CD4-positive, alpha-beta memory T cell (primary cell): Measurements from ENCODE around the gene COPE. TPM values are rescaled to one million over a fixed set of nuclear protein-coding genes. Genes with fewer than 3 reads are reported as not detected.

ENCODE experiments used
- CTCF ChIA-PET: fragments of 350-600 bp; sonication (Branson Sonifier 250); formaldehyde crosslinking; loops from one replicate; lab custom pipeline; 2021; ENCODE audit warnings: inconsistent platforms; ENCODE audit not compliant: partially characterized antibody; lab: Charles Lee
- POLR2A ChIA-PET: fragments of 350-600 bp; sonication (Branson Sonifier 250); formaldehyde crosslinking; loops from one replicate; lab custom pipeline; 2021; ENCODE audit not compliant: partially characterized antibody; lab: Charles Lee
- DNase-seq, 5 donors: peaks; one replicate each; pipeline versions ENCODE4 v3.0.0 to v3.0.0-alpha.2; 2020 to 2022; ENCODE audit warnings: mixed read lengths in 1 of 5
- H3K27ac ChIP-seq: one replicate; pipeline ENCODE4 v1.7.0; 2013; ENCODE audit warnings: low read depth, low read length
- H3K27me3 ChIP-seq: 2 replicates; pipeline ENCODE4 v1.7.0; 2013; ENCODE audit warnings: mild to moderate bottlenecking, low read length, moderate library complexity; ENCODE audit not compliant: insufficient read depth
- H3K36me3 ChIP-seq: 2 replicates; pipeline ENCODE4 v1.7.0; 2013; ENCODE audit warnings: mild to moderate bottlenecking, low read length, moderate library complexity; ENCODE audit not compliant: insufficient read depth
- H3K4me1 ChIP-seq: 2 replicates; pipeline ENCODE4 v1.7.0; 2013; ENCODE audit warnings: mild to moderate bottlenecking, low read length, moderate library complexity; ENCODE audit not compliant: insufficient read depth
- H3K4me3 ChIP-seq, 2 donors: one replicate each; pipeline ENCODE4 v1.7.0; 2013; ENCODE audit warnings: low read length in 2 of 2, mild to moderate bottlenecking in 1 of 2
- H3K9me3 ChIP-seq, 2 donors: one replicate each; pipeline ENCODE4 v1.7.0; 2013; ENCODE audit warnings: low read length in 2 of 2, control low read depth in 1 of 2; ENCODE audit not compliant: control insufficient read depth in 1 of 2
- H3K27ac Mint-ChIP-seq, 7 donors: one replicate each; pipeline ENCODE4 v1.8.0; 2020 to 2021; ENCODE audit warnings: mixed read lengths in 7 of 7, mild to moderate bottlenecking in 6 of 7, inconsistent platforms in 3 of 7, moderate library complexity in 3 of 7
- H3K27me3 Mint-ChIP-seq, 2 donors: one replicate each; pipeline ENCODE4 v1.8.0; 2020 to 2021; ENCODE audit warnings: mixed read lengths in 2 of 2
- H3K36me3 Mint-ChIP-seq, 2 donors: one replicate each; pipeline ENCODE4 v1.8.0; 2020 to 2021; ENCODE audit warnings: mixed read lengths in 2 of 2, inconsistent platforms in 1 of 2, mild to moderate bottlenecking in 1 of 2
- H3K4me1 Mint-ChIP-seq, 4 donors: one replicate each; pipeline ENCODE4 v1.8.0; 2020 to 2021; ENCODE audit warnings: mixed read lengths in 4 of 4, mild to moderate bottlenecking in 1 of 4
- H3K4me3 Mint-ChIP-seq, 8 donors: one replicate each; pipeline ENCODE4 v1.8.0; 2020 to 2021; ENCODE audit warnings: mixed read lengths in 8 of 8, mild to moderate bottlenecking in 7 of 8, moderate library complexity in 6 of 8, inconsistent platforms in 3 of 8
- H3K9me3 Mint-ChIP-seq, 8 donors: one replicate each; pipeline ENCODE4 v1.8.0; 2020 to 2021; ENCODE audit warnings: mixed read lengths in 8 of 8, mild to moderate bottlenecking in 5 of 8, inconsistent platforms in 3 of 8, moderate library complexity in 1 of 8
- intact Hi-C: fragments of 100-400 bp; cut with micrococcal nuclease; formaldehyde crosslinking; loops from one replicate; pipeline ENCODE4 v1.15.1; 2023
- polyA plus RNA-seq, 2 donors: library from polyadenylated mRNA; unstranded; fragments of 300-500 nt; fragmentation: Illumina TruSeq; gene quantifications; one replicate each; pipeline ENCODE4 v1.2.3, GENCODE V29; 2021
- total RNA-seq, 2 experiments: library from RNA; stranded (reverse); gene quantifications; one replicate each; pipeline ENCODE4 v1.2.3, GENCODE V29; 2021

COPE gene
- total and polyA plus RNA-seq, 4 experiments from 2014 or later = 165 to 276 (median 221) TPM

GRCh38 chr19:18889949-18890745 is 29.0 kb downstream of the COPE start:
- intact Hi-C loops = no loop called here
- peaks cover 0 to 3% (median 0%) of the 10 kb centered on the region in 8 donors for H3K9me3 Mint-ChIP-seq
- POLR2A ChIA-PET = no interaction called here
- no peak overlapping the region for H3K4me3 Mint-ChIP-seq
- no peaks in the 10 kb centered on the region for H3K36me3 ChIP-seq
- H3K27ac ChIP-seq = no peak overlapping the region
- peak in 1 of 5 donors; percentile 32 for DNase-seq
- no peaks in the 10 kb centered on the region for H3K4me1 Mint-ChIP-seq
- H3K27ac Mint-ChIP-seq = peak overlapping the region in 1 of 7 donors; percentile 3
- H3K27me3 ChIP-seq = no peaks in the 10 kb centered on the region
- CTCF ChIA-PET = interaction anchor here (1.0 kb wide), 1 partner anchor 23 kb away, joined by 3 read pairs; no protein-coding TSS in a partner anchor
- no peak overlapping the region for H3K4me3 ChIP-seq
- no peaks in the 10 kb centered on the region for H3K4me1 ChIP-seq
- peaks cover 7 to 10% of the 10 kb centered on the region in 2 donors for H3K27me3 Mint-ChIP-seq
- no peaks in the 10 kb centered on the region for H3K36me3 Mint-ChIP-seq
- no peaks in the 10 kb centered on the region for H3K9me3 ChIP-seq

- Mint-ChIP-seq H3K4me3 (no peak overlapping the region), H3K4me1 (no peaks in the 10 kb centered on the region), H3K36me3 (no peaks in the 10 kb centered on the region), H3K27me3 (peaks cover 5% of the 10 kb centered on the region in 2 donors), H3K9me3 (peaks cover 0 to 3% (median 0%) of the 10 kb centered on the region in 8 donors), H3K27ac (peak overlapping the region in 2 of 7 donors; percentile 15 to 17)
- no peak overlapping the region for H3K27ac ChIP-seq
- H3K4me3 ChIP-seq = no peak overlapping the region
- H3K36me3 ChIP-seq = no peaks in the 10 kb centered on the region
- DNase-seq = no peak
- ChIA-PET POLR2A (no interaction called here), CTCF (no interaction called here)
- no peaks in the 10 kb centered on the region for H3K27me3 ChIP-seq
- H3K4me1 ChIP-seq = no peaks in the 10 kb centered on the region
- intact Hi-C loops = no loop called here
- H3K9me3 ChIP-seq = no peaks in the 10 kb centered on the region
Measured at GRCh38 chr19:18886972-18887371, 32.2 kb downstream of the COPE start.

- H3K4me3 ChIP-seq = no peak overlapping the region
- peaks cover 3 to 5% of the 10 kb centered on the region in 2 donors for H3K27me3 Mint-ChIP-seq
- peak in 1 of 5 donors; percentile 21 for DNase-seq
- POLR2A ChIA-PET = no interaction called here
- intact Hi-C loops = no loop called here
- H3K4me3 Mint-ChIP-seq = no peak overlapping the region
- H3K9me3 ChIP-seq = no peaks in the 10 kb centered on the region
- no peaks in the 10 kb centered on the region for H3K4me1 ChIP-seq
- H3K36me3 ChIP-seq = no peaks in the 10 kb centered on the region
- no peaks in the 10 kb centered on the region for H3K36me3 Mint-ChIP-seq
- no peaks in the 10 kb centered on the region for H3K27me3 ChIP-seq
- peaks cover 0 to 3% (median 0%) of the 10 kb centered on the region in 8 donors for H3K9me3 Mint-ChIP-seq
- H3K27ac Mint-ChIP-seq = peak overlapping the region in 1 of 7 donors; percentile 76
- no peaks in the 10 kb centered on the region for H3K4me1 Mint-ChIP-seq
- H3K27ac ChIP-seq = no peak overlapping the region
- CTCF ChIA-PET = interaction anchor here (0.7 kb wide), 1 partner anchor 40 kb away, joined by 3 read pairs; no protein-coding TSS in a partner anchor
Measured at GRCh38 chr19:18883526-18884304, 35.5 kb downstream of the COPE start.

- Histone ChIP-seq H3K4me1 (no peaks in the 10 kb centered on the region), H3K27me3 (no peaks in the 10 kb centered on the region), H3K36me3 (no peaks in the 10 kb centered on the region), H3K9me3 (no peaks in the 10 kb centered on the region), H3K4me3 (no peak overlapping the region), H3K27ac (no peak overlapping the region)
- no peak overlapping the region for H3K27ac Mint-ChIP-seq
- H3K27me3 Mint-ChIP-seq = no peaks in the 10 kb centered on the region
- intact Hi-C loops = no loop called here
- peaks cover 0 to 5% (median 0%) of the 10 kb centered on the region in 8 donors for H3K9me3 Mint-ChIP-seq
- no peak overlapping the region for H3K4me3 Mint-ChIP-seq
- POLR2A ChIA-PET = no interaction called here
- H3K36me3 Mint-ChIP-seq = no peaks in the 10 kb centered on the region
- DNase-seq = peak in 1 of 5 donors; percentile 29
- H3K4me1 Mint-ChIP-seq = no peaks in the 10 kb centered on the region
- CTCF ChIA-PET = interaction anchor here (2.2 kb wide), 1 partner anchor 15 kb away, joined by 5 read pairs; no protein-coding TSS in a partner anchor
Measured at GRCh38 chr19:18881491-18881890, 37.7 kb downstream of the COPE start.

- Mint-ChIP-seq H3K4me3 (no peak overlapping the region), H3K27me3 (no peaks in the 10 kb centered on the region), H3K4me1 (no peaks in the 10 kb centered on the region), H3K27ac (no peak overlapping the region), H3K9me3 (peaks cover 0 to 6% (median 0%) of the 10 kb centered on the region in 8 donors), H3K36me3 (no peaks in the 10 kb centered on the region)
- DNase-seq = peak in 2 of 5 donors; percentile 15 to 61
- intact Hi-C loops = no loop called here
- Histone ChIP-seq H3K27me3 (no peaks in the 10 kb centered on the region), H3K4me3 (no peak overlapping the region), H3K27ac (no peak overlapping the region), H3K36me3 (no peaks in the 10 kb centered on the region), H3K9me3 (no peaks in the 10 kb centered on the region), H3K4me1 (no peaks in the 10 kb centered on the region)
- ChIA-PET POLR2A (no interaction called here), CTCF (interaction anchor here (0.5 to 2.2 kb wide), 2 partner anchors 14 to 629 kb away, joined by 3 to 5 read pairs; no protein-coding TSS in a partner anchor)
Measured at GRCh38 chr19:18879579-18880373, 39.4 kb downstream of the COPE start.

- Mint-ChIP-seq H3K9me3 (peaks cover 0 to 6% (median 0%) of the 10 kb centered on the region in 8 donors), H3K27me3 (no peaks in the 10 kb centered on the region), H3K4me1 (no peaks in the 10 kb centered on the region), H3K36me3 (no peaks in the 10 kb centered on the region), H3K4me3 (no peak overlapping the region), H3K27ac (no peak overlapping the region)
- POLR2A ChIA-PET = no interaction called here
- Histone ChIP-seq H3K36me3 (no peaks in the 10 kb centered on the region), H3K4me3 (no peak overlapping the region), H3K27me3 (no peaks in the 10 kb centered on the region), H3K4me1 (no peaks in the 10 kb centered on the region), H3K9me3 (no peaks in the 10 kb centered on the region), H3K27ac (no peak overlapping the region)
- peak in 1 of 5 donors; percentile 32 for DNase-seq
- CTCF ChIA-PET = interaction anchor here (0.5 to 2.2 kb wide), 2 partner anchors 13 to 628 kb away, joined by 3 to 5 read pairs; no protein-coding TSS in a partner anchor
- intact Hi-C loops = no loop called here
Measured at GRCh38 chr19:18878858-18879578, 40.2 kb downstream of the COPE start.
